Type B pancreatic cell (in vitro differentiated cells): ENCODE measurements around the gene SEMA4D. TPM values are rescaled to one million over a fixed set of nuclear protein-coding genes. Genes with fewer than 3 reads are reported as not detected.

Experiments
- DNase-seq: peaks from one replicate; pipeline ENCODE4 v3.0.0; 2021; ENCODE audit warnings: mixed read lengths; ENCODE audit not compliant: unreplicated experiment; ENCODE audit errors: extremely low spot score
- H3K27ac Mint-ChIP-seq: 2 replicates; pipeline ENCODE4 v1.8.0; 2021; ENCODE audit warnings: mild to moderate bottlenecking, mixed read lengths
- H3K27me3 Mint-ChIP-seq: 2 replicates; pipeline ENCODE4 v1.8.0; 2021; ENCODE audit warnings: mixed read lengths
- H3K36me3 Mint-ChIP-seq: 2 replicates; pipeline ENCODE4 v1.8.0; 2021; ENCODE audit warnings: mixed read lengths
- H3K4me1 Mint-ChIP-seq: one replicate; pipeline ENCODE4 v1.8.0; 2021; ENCODE audit warnings: mixed read lengths; ENCODE audit not compliant: unreplicated experiment
- H3K4me3 Mint-ChIP-seq: 2 replicates; pipeline ENCODE4 v1.8.0; 2021; ENCODE audit warnings: mild to moderate bottlenecking, mixed read lengths
- H3K9me3 Mint-ChIP-seq: 2 replicates; pipeline ENCODE4 v1.8.0; 2021; ENCODE audit warnings: mixed read lengths
- total RNA-seq: library from RNA; stranded (reverse); gene quantifications from 2 replicates; pipeline ENCODE4 v1.2.1, GENCODE V29; 2021; ENCODE audit warnings: low replicate concordance
- TF ChIP-seq, protein P1 (sequence below): fragments of 200-600 bp; sonication (generic); conservative IDR thresholded peaks from 2 replicates; pipeline ENCODE4 v1.5.0; 2021; ENCODE audit warnings: antibody characterized with exemption, mild to moderate bottlenecking

SEMA4D gene
- total RNA-seq, 1 donor from 2014 or later: 32.3 TPM

DNA sequence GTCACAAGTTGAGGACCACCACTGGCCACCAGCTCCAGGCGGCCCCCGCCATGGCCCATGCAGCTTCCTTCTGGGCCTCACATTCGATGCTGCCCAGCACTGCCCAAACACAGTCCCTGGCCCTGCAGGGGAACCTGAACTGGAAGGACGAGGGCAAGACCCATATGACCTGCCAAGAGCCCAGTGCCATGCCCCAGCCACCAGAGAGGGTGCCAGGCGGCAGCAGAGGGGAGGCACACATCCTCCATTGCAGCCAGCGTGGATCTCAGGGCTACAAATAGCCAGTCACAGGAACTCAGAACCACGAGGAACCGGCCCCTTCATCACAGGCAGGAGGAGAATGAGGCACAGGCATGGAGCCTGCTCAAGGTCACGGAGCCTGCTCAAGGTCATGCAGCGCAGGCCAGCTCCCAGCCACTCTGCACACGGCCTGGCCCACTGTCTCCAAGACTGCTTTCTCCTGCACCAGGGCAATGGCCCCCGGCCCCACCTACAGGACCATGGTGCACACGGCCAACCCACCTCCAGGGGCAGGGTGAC lies 69.6 kb downstream of the SEMA4D start:
- Mint-ChIP-seq H3K27me3 (no peaks in the 10 kb centered on the region), H3K4me3 (no peak overlapping the region), H3K9me3 (no peaks in the 10 kb centered on the region), H3K4me1 (peaks cover 14% of the 10 kb centered on the region), H3K27ac (no peak overlapping the region), H3K36me3 (no peaks in the 10 kb centered on the region)
- DNase-seq: no peak
- TF ChIP-seq, protein P1, sequence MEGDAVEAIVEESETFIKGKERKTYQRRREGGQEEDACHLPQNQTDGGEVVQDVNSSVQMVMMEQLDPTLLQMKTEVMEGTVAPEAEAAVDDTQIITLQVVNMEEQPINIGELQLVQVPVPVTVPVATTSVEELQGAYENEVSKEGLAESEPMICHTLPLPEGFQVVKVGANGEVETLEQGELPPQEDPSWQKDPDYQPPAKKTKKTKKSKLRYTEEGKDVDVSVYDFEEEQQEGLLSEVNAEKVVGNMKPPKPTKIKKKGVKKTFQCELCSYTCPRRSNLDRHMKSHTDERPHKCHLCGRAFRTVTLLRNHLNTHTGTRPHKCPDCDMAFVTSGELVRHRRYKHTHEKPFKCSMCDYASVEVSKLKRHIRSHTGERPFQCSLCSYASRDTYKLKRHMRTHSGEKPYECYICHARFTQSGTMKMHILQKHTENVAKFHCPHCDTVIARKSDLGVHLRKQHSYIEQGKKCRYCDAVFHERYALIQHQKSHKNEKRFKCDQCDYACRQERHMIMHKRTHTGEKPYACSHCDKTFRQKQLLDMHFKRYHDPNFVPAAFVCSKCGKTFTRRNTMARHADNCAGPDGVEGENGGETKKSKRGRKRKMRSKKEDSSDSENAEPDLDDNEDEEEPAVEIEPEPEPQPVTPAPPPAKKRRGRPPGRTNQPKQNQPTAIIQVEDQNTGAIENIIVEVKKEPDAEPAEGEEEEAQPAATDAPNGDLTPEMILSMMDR: no peak

DNA sequence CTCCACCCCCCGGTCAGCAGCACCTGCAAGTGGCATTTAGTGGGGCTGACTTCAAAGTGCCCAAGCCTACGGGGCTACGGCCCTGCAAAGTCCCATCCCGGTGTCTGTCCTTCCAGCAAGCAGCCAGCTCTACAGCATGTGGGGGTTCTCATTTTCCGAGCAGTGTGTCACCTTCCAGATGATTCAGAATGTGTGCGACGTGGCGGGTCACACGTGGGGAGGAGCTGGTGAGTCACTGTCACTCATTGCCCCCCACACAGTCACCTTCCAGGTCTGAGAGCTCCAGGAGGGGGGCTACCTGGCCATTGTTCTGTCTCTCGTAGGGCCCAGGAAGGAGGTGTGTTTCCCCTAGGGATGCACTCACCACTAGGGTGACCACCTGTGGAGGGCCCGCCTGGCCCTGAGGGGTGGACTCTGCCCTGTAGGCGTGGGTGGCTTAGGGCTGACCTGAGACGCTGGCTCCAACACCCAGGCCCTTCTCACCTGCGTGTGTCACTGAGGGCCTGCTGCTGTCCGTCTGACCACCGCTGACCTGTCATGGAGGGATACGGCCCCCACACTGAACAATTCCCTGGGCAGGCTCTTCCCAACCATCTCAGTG lies 70.2 kb downstream of the SEMA4D start:
- TF ChIP-seq, protein P1: no peak
- H3K36me3 Mint-ChIP-seq: no peaks in the 10 kb centered on the region
- H3K27me3 Mint-ChIP-seq: no peaks in the 10 kb centered on the region
- no peak overlapping the region for H3K4me3 Mint-ChIP-seq
- no peak overlapping the region for H3K27ac Mint-ChIP-seq
- H3K9me3 Mint-ChIP-seq: no peaks in the 10 kb centered on the region
- H3K4me1 Mint-ChIP-seq: peaks cover 14% of the 10 kb centered on the region
- DNase-seq: no peak

DNA sequence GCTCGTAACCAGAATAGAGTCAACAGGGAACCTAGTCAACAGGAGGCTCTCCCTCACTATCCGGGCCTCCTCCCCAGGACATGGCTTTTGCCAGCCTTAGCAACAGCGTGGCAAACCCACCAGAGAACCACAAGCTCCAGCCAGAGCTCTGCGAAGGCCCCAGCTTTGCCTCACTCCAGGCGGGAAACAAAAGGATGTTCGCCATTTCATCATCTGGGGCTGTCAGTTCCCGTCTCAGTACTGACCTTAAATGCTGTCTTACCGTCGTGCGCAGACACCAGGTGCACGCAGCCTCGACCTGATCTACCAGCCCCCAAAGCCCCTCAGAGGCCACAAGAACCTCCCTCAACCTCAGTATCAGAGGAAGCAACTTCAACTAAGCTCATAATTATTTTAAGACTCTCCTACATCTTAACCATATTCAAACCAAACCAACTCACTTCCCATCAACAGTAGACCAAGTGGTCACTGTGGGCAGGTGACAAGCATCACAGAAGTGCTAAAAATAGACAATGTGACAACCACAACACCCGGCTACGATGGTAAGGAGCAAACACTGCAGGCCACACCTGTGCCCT lies 71.4 kb downstream of the SEMA4D start:
- Mint-ChIP-seq H3K4me1 (peaks cover 14% of the 10 kb centered on the region), H3K9me3 (no peaks in the 10 kb centered on the region), H3K27me3 (no peaks in the 10 kb centered on the region), H3K36me3 (no peaks in the 10 kb centered on the region), H3K27ac (no peak overlapping the region), H3K4me3 (no peak overlapping the region)
- TF ChIP-seq, protein P1: no peak
- DNase-seq: no peak

DNA sequence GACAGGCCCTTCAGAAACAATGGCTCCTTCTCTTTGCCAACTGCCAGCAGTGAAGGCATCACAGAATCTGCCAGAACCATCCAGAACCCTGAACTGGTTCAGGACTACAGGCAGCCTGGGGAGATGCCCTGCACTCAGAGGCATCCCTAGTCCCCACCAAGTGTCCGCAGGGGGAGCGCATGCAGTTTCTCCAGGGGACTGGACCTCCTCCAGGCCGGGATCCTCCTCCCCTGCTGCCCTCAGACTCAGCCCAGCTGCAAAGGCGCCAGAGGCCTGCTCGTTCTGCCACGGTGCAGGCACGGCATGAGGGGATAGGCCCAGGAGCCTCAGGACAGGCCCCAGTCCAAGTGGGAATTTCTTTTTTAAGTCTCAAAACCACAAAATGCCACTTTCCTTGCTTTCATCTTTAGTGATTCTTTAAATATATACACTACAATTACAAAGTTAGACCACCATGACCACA lies 72.0 kb downstream of the SEMA4D start:
- H3K4me1 Mint-ChIP-seq: peaks cover 14% of the 10 kb centered on the region
- no peak for DNase-seq
- no peaks in the 10 kb centered on the region for H3K9me3 Mint-ChIP-seq
- no peaks in the 10 kb centered on the region for H3K27me3 Mint-ChIP-seq
- H3K27ac Mint-ChIP-seq: no peak overlapping the region
- H3K36me3 Mint-ChIP-seq: no peaks in the 10 kb centered on the region
- H3K4me3 Mint-ChIP-seq: no peak overlapping the region
- TF ChIP-seq, protein P1: no peak

DNA sequence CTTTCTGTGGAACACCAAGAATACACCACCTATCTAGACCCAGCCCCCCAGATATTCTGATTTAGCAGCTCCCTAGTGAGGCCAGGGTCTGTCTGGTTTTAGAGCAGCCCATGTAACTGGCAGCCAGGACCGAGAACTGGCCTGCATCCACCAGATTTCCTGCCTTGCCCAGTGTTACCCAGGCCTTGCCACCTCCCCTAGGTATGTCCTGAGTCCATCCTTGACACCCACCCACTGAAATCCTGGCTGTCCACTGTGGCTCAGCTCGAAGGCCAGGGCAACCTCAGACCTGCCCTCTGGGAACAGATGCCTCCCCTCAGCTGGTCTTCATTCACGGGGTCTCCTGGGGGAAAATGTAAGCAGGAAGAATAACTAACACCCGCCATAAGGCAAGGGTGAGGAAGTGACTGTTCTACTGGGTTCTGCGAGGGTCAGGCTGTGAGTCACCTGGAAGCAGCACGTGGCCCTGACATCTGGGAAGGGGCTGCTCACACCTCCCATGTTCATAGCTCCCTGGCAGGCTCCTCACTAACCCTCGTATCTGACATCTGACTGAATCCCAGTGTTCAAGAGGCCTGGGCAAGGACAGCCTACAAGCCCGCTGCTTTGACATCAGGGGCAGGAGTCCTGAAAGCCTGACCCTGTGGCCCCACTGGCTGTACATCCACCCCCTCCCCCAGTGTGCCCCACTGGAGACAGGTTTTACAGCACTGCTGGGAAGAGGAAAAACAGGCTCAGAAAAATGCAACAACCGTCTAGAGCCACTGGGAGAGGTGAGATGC lies 72.7 kb downstream of the SEMA4D start:
- Mint-ChIP-seq H3K9me3 (no peaks in the 10 kb centered on the region), H3K4me1 (peaks cover 14% of the 10 kb centered on the region), H3K27ac (no peak overlapping the region), H3K27me3 (no peaks in the 10 kb centered on the region), H3K36me3 (no peaks in the 10 kb centered on the region), H3K4me3 (no peak overlapping the region)
- no peak for DNase-seq
- TF ChIP-seq, protein P1: no peak
